Measurements from ENCODE around the gene SC5D. TPM values are rescaled to one million over a fixed set of nuclear protein-coding genes. Genes with fewer than 3 reads are reported as not detected.

Gene SC5D
- total RNA-seq, 1 donor from 2014 or later: 18.7 TPM

- no peak overlapping the region for H3K4me3 ChIP-seq
- intact Hi-C loops (cut with micrococcal nuclease): no loop called here
- no peaks in the 10 kb centered on the region for H3K36me3 ChIP-seq
- H3K9me3 ChIP-seq (replicated peaks): peaks cover 2% of the 10 kb centered on the region
- H3K27me3 ChIP-seq (ENCODE audit: low read depth): peaks cover 8% of the 10 kb centered on the region
- no peak overlapping the region for H3K27ac ChIP-seq (replicated peaks)
- DNase-seq: no peak
- H3K4me1 ChIP-seq: no peaks in the 10 kb centered on the region
- TF ChIP-seq CTCF (IDR thresholded peaks at IDR 0.05; ENCODE audit: borderline replicate concordance): no peak
These were observed 35.3 kb upstream of the SC5D start for GRCh38 chr11:121257289-121257688.

DNA sequence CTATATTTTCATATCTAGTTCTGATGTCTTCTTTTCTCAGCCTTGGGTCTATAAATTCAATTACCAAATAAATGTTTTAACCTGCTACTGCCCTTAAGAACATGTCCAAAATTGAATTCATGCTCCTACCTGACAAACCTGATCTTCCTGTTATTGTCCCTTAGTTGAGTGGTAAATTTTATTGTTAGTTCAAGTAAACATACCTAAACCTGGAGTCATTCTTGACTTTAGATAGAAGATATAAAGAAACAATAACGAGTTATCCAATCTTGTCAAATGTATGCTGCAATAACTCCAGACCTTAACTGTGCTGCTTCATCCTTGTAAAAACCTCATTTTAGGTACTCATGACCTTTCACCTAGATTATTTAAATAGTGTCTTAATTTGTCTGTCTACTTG is 34.6 kb upstream of the SC5D start:
- intact Hi-C loops (cut with micrococcal nuclease): no loop called here
- no peaks in the 10 kb centered on the region for H3K4me1 ChIP-seq
- H3K9me3 ChIP-seq (replicated peaks): peaks cover 9% of the 10 kb centered on the region
- H3K4me3 ChIP-seq: no peak overlapping the region
- DNase-seq: no peak
- no peak for TF ChIP-seq CTCF (IDR thresholded peaks at IDR 0.05; ENCODE audit: borderline replicate concordance)
- no peaks in the 10 kb centered on the region for H3K36me3 ChIP-seq
- peaks cover 8% of the 10 kb centered on the region for H3K27me3 ChIP-seq (ENCODE audit: low read depth)
- H3K27ac ChIP-seq (replicated peaks): no peak overlapping the region

- Histone ChIP-seq H3K27ac (replicated peaks) (no peak overlapping the region), H3K4me3 (no peak overlapping the region), H3K36me3 (no peaks in the 10 kb centered on the region), H3K9me3 (replicated peaks) (peaks cover 16% of the 10 kb centered on the region), H3K4me1 (no peaks in the 10 kb centered on the region), H3K27me3 (ENCODE audit: low read depth) (peaks cover 70% of the 10 kb centered on the region)
- DNase-seq: no peak
- intact Hi-C loops (cut with micrococcal nuclease): no loop called here
- no peak for TF ChIP-seq CTCF (IDR thresholded peaks at IDR 0.05; ENCODE audit: borderline replicate concordance)
These were observed 27.0 kb upstream of the SC5D start for GRCh38 chr11:121265586-121265985.

- Histone ChIP-seq H3K4me3 (no peak overlapping the region), H3K36me3 (no peaks in the 10 kb centered on the region), H3K27me3 (ENCODE audit: low read depth) (peaks cover 80% of the 10 kb centered on the region), H3K4me1 (no peaks in the 10 kb centered on the region), H3K9me3 (replicated peaks) (peaks cover 1% of the 10 kb centered on the region), H3K27ac (replicated peaks) (no peak overlapping the region)
- TF ChIP-seq CTCF (IDR thresholded peaks at IDR 0.05; ENCODE audit: borderline replicate concordance): no peak
- intact Hi-C loops (cut with micrococcal nuclease): no loop called here
- no peak for DNase-seq
These were observed 24.0 kb upstream of the SC5D start for GRCh38 chr11:121268581-121268980.

GRCh38 chr11:121270001-121270678 is 22.4 kb upstream of the SC5D start:
- intact Hi-C loops (cut with micrococcal nuclease): no loop called here
- H3K4me1 ChIP-seq: no peaks in the 10 kb centered on the region
- no peak overlapping the region for H3K27ac ChIP-seq (replicated peaks)
- H3K9me3 ChIP-seq (replicated peaks): no peaks in the 10 kb centered on the region
- DNase-seq: no peak
- TF ChIP-seq CTCF (IDR thresholded peaks at IDR 0.05; ENCODE audit: borderline replicate concordance): no peak
- H3K36me3 ChIP-seq: no peaks in the 10 kb centered on the region
- no peak overlapping the region for H3K4me3 ChIP-seq
- H3K27me3 ChIP-seq (ENCODE audit: low read depth): peaks cover 66% of the 10 kb centered on the region

Measured in left ventricle myocardium inferior (tissue), 1 donor.